AG04449 (cell line): ENCODE results near the gene CD79A.

ENCODE experiments used
- CTCF ChIA-PET: fragments of 350-600 bp; formaldehyde crosslinking; extraction: SDS; loops from one replicate; lab custom pipeline; 2021; ENCODE audit warnings: antibody characterized with exemption; lab: Yijun Ruan, JAX
- POLR2A ChIA-PET: fragments of 400-600, 350-600 bp; formaldehyde crosslinking; extraction: SDS; loops from one replicate; lab custom pipeline; 2020; ENCODE audit warnings: antibody characterized with exemption, inconsistent platforms; lab: Yijun Ruan, JAX
- DNase-seq: peaks from one replicate; pipeline ENCODE4 v3.0.0-alpha.2; 2010; ENCODE audit warnings: low read depth, low spot score
- H3K4me3 ChIP-seq: 2 replicates; pipeline ENCODE4 v1.5.1; 2011; ENCODE audit warnings: low read depth, mild to moderate bottlenecking, control low read depth, low read length
- TF ChIP-seq, protein P1 (sequence below): IDR thresholded peaks from one replicate; pipeline ENCODE4 v1.5.1; 2011; ENCODE audit warnings: mild to moderate bottlenecking, moderate library complexity, low read length, control low read depth, inconsistent platforms; ENCODE audit not compliant: insufficient read depth; ENCODE audit errors: missing control alignments

CD79A gene

GRCh38 chr19:41897181-41897580, 20.1 kb downstream of the CD79A start:
- ChIA-PET POLR2A (no interaction called here), CTCF (no interaction called here)
- H3K4me3 ChIP-seq: no peak overlapping the region
- DNase-seq: no peak
- TF ChIP-seq, protein P1, sequence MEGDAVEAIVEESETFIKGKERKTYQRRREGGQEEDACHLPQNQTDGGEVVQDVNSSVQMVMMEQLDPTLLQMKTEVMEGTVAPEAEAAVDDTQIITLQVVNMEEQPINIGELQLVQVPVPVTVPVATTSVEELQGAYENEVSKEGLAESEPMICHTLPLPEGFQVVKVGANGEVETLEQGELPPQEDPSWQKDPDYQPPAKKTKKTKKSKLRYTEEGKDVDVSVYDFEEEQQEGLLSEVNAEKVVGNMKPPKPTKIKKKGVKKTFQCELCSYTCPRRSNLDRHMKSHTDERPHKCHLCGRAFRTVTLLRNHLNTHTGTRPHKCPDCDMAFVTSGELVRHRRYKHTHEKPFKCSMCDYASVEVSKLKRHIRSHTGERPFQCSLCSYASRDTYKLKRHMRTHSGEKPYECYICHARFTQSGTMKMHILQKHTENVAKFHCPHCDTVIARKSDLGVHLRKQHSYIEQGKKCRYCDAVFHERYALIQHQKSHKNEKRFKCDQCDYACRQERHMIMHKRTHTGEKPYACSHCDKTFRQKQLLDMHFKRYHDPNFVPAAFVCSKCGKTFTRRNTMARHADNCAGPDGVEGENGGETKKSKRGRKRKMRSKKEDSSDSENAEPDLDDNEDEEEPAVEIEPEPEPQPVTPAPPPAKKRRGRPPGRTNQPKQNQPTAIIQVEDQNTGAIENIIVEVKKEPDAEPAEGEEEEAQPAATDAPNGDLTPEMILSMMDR: no peak

- no peak for DNase-seq
- CTCF ChIA-PET: no interaction called here
- TF ChIP-seq, protein P1: no peak
- POLR2A ChIA-PET: no interaction called here
- H3K4me3 ChIP-seq: no peak overlapping the region
These were observed 20.7 kb downstream of the CD79A start for GRCh38 chr19:41897820-41898219.

DNA sequence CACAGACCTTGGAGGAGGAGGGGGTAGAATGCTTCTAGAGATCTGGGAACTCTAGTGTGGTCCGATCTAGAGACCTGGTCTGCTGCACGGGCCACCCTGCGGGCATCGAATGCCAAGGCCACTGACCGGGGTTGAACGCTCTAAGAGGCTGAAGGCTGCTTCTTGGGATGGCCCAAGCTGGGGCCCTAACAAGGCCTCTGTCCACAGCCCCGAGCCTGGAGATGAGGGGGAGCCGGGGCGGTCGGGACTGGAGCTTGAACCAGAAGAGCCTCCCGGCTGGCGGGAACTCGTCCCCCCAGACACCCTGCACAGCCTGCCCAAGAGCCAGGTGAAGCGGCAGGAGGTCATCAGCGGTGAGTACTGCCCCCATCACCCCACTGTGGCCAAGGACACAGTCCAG, 21.2 kb downstream of the CD79A start:
- TF ChIP-seq, protein P1: no peak
- CTCF ChIA-PET: no interaction called here
- POLR2A ChIA-PET: no interaction called here
- H3K4me3 ChIP-seq: no peak overlapping the region
- DNase-seq: no peak

- DNase-seq: no peak
- TF ChIP-seq, protein P1: no peak
- H3K4me3 ChIP-seq: no peak overlapping the region
- POLR2A ChIA-PET: interaction anchor here (1.2 to 1.4 kb wide), 2 partner anchors 10 to 28 kb away, joined by 4 to 7 read pairs; no protein-coding TSS in a partner anchor
- CTCF ChIA-PET: no interaction called here
These were observed 24.8 kb downstream of the CD79A start for GRCh38 chr19:41901707-41902360.

GRCh38 chr19:41902594-41902993, 25.5 kb downstream of the CD79A start:
- DNase-seq: no peak
- TF ChIP-seq, protein P1: no peak
- CTCF ChIA-PET: interaction anchor here (0.6 kb wide), 1 partner anchor 32 kb away, joined by 3 read pairs; no protein-coding TSS in a partner anchor
- POLR2A ChIA-PET: interaction anchor here (1.4 kb wide), 1 partner anchor 9 kb away, joined by 4 read pairs; no protein-coding TSS in a partner anchor
- H3K4me3 ChIP-seq: no peak overlapping the region

DNA sequence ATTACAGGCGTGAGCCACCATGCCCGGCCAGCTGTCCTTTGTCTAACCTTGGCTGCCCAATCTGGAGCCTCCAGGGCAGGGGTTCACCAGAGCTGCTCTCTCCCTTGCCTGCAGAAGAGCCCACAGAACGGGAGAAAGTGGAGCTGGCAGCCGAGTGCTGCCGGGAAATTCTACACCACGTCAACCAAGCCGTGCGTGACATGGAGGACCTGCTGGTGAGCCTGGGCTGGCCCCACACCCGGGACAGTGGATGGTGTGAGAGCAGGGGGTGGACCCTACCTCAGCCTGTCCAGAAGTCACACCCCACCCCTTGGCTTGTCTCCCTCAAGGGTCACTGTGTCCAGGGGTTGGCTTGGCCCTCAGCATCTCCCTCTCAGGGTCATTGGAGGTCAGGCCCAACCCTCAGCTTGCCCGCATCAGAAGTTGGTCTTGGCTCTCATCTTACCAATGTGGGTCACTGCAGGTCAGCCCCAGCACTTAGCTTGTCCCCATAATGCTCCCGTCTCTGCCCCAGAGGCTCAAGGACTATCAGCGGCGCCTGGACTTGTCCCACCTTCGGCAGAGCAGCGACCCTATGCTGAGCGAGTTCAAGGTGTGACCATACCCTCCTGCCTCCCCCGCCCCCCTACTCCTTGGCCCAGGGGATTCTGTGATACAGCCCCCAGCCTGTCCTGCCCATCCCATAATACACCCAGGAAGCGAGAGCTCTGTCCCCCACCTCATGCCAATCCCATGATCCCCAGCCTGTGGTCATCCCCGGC, 26.3 kb downstream of the CD79A start:
- TF ChIP-seq, protein P1: no peak
- H3K4me3 ChIP-seq: no peak overlapping the region
- CTCF ChIA-PET: interaction anchor here (0.6 kb wide), 1 partner anchor 31 kb away, joined by 3 read pairs; no protein-coding TSS in a partner anchor
- POLR2A ChIA-PET: interaction anchor here (1.4 kb wide), 1 partner anchor 8 kb away, joined by 4 read pairs; no protein-coding TSS in a partner anchor
- DNase-seq: no peak
